Astrocyte (in vitro differentiated cells and primary cell): Measurements from ENCODE around the gene ASH1L. TPM values are rescaled to one million over a fixed set of nuclear protein-coding genes. Genes with fewer than 3 reads are reported as not detected.
A peak's percentile ranks its signal among the peaks of the same experiment; 100 is the strongest.

Experiments
- DNase-seq: peaks from one replicate; pipeline ENCODE4 v3.0.0-alpha.2; 2010; ENCODE audit warnings: low read depth
- FAIRE-seq: peaks from 2 replicates; lab custom pipeline; 2011; peaks lifted over from hg19 to GRCh38; lab: Jason Lieb, UNC
- H2AFZ ChIP-seq: 2 replicates; pipeline ENCODE4 v1.6.0; 2012; ENCODE audit warnings: low read depth, low read length, inconsistent platforms
- H3K27ac ChIP-seq: 2 replicates; pipeline ENCODE4 v1.5.1; 2011; ENCODE audit warnings: low read depth, low read length, inconsistent platforms
- H3K27me3 ChIP-seq: 2 replicates; pipeline ENCODE4 v1.6.0; 2011; ENCODE audit warnings: low read length, inconsistent platforms; ENCODE audit not compliant: insufficient read depth
- H3K36me3 ChIP-seq: 2 replicates; pipeline ENCODE4 v1.5.1; 2011; ENCODE audit warnings: low read length, inconsistent platforms; ENCODE audit not compliant: insufficient read depth
- H3K4me1 ChIP-seq: 2 replicates; pipeline ENCODE4 v1.5.1; 2011; ENCODE audit warnings: low read length, inconsistent platforms; ENCODE audit not compliant: insufficient read depth
- H3K4me2 ChIP-seq: 2 replicates; pipeline ENCODE4 v1.6.0; 2012; ENCODE audit warnings: low read length, inconsistent platforms
- H3K4me3 ChIP-seq: 2 replicates; pipeline ENCODE4 v1.5.1; 2011; ENCODE audit warnings: low read depth, mild to moderate bottlenecking, low read length, inconsistent platforms; ENCODE audit not compliant: insufficient read depth
- H3K79me2 ChIP-seq: 2 replicates; pipeline ENCODE4 v1.6.0; 2012; ENCODE audit warnings: mild to moderate bottlenecking, low read length, inconsistent platforms; ENCODE audit not compliant: insufficient read depth
- H3K9ac ChIP-seq: 2 replicates; pipeline ENCODE4 v1.6.0; 2012; ENCODE audit warnings: mild to moderate bottlenecking, low read length, inconsistent platforms
- H3K9me3 ChIP-seq: 2 replicates; pipeline ENCODE4 v1.5.1; 2012; ENCODE audit warnings: low read depth, mild to moderate bottlenecking, low read length, inconsistent platforms; ENCODE audit not compliant: insufficient read depth
- H4K20me1 ChIP-seq: 2 replicates; pipeline ENCODE4 v1.6.0; 2012; ENCODE audit warnings: low read length, inconsistent platforms; ENCODE audit not compliant: insufficient read depth
- H3K27ac Mint-ChIP-seq: one replicate; pipeline ENCODE4 v1.8.0; 2021; ENCODE audit warnings: mild to moderate bottlenecking, mixed read lengths; ENCODE audit not compliant: unreplicated experiment
- H3K27me3 Mint-ChIP-seq: one replicate; pipeline ENCODE4 v1.8.0; 2021; ENCODE audit warnings: low read depth, mixed read lengths; ENCODE audit not compliant: unreplicated experiment
- H3K36me3 Mint-ChIP-seq: one replicate; pipeline ENCODE4 v1.8.0; 2021; ENCODE audit warnings: low read depth, mixed read lengths; ENCODE audit not compliant: unreplicated experiment
- H3K4me1 Mint-ChIP-seq: one replicate; pipeline ENCODE4 v1.8.0; 2021; ENCODE audit warnings: low read depth, mixed read lengths; ENCODE audit not compliant: unreplicated experiment
- H3K4me3 Mint-ChIP-seq: one replicate; pipeline ENCODE4 v1.8.0; 2021; ENCODE audit warnings: mild to moderate bottlenecking, moderate library complexity, mixed read lengths; ENCODE audit not compliant: unreplicated experiment
- H3K9me3 Mint-ChIP-seq: one replicate; pipeline ENCODE4 v1.8.0; 2021; ENCODE audit warnings: mild to moderate bottlenecking, mixed read lengths; ENCODE audit not compliant: unreplicated experiment
- EZH2 ChIP-seq: IDR thresholded peaks from 2 replicates; pipeline ENCODE4 v1.6.1; 2012; ENCODE audit warnings: mild to moderate bottlenecking, low read length, inconsistent platforms; ENCODE audit not compliant: insufficient read depth
- total RNA-seq: library from RNA; stranded (reverse); gene quantifications from 2 replicates; pipeline ENCODE4 v1.2.1, GENCODE V29; 2021
- TF ChIP-seq, protein P1 (sequence below): IDR thresholded peaks from 2 replicates; pipeline ENCODE4 v1.5.1; 2011; ENCODE audit warnings: low read depth, mild to moderate bottlenecking, inconsistent platforms, low read length, moderate library complexity; ENCODE audit not compliant: insufficient read depth

ASH1L gene
- total RNA-seq, 1 donor from 2014 or later = 31.1 TPM

DNA sequence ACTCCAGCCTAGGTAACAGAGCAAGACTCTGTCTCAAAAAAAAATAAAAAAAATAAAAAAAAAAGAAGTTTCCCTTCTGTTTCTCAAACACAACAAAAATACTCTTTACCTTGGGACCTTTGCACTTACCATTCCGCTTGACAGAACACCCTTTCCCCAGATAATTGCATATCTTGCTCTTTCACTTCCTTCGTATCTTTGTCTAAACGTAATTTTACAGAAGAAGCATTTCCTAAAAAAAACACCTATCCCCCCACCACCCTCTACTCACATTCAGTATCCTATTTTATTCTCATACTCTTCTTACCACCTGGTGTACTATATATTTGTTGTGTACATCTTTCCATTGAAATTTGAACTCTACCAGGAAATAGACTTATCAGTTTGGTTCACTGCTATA, 32.7 kb downstream of the ASH1L start:
- no peak overlapping the region for H3K4me2 ChIP-seq
- FAIRE-seq (no peak), DNase-seq (no peak)
- no peak overlapping the region for H3K27ac Mint-ChIP-seq
- H3K4me1 ChIP-seq = no peaks in the 10 kb centered on the region
- no peak overlapping the region for H3K27ac ChIP-seq
- H3K36me3 Mint-ChIP-seq = no peaks in the 10 kb centered on the region
- H4K20me1 ChIP-seq = peaks cover 81% of the 10 kb centered on the region
- no peak overlapping the region for H3K9ac ChIP-seq
- H3K36me3 ChIP-seq = no peaks in the 10 kb centered on the region
- no peaks in the 10 kb centered on the region for H3K27me3 ChIP-seq
- H3K79me2 ChIP-seq = peaks cover 95% of the 10 kb centered on the region
- no peaks in the 10 kb centered on the region for H3K9me3 ChIP-seq
- H3K4me1 Mint-ChIP-seq = peaks cover 3% of the 10 kb centered on the region
- no peaks in the 10 kb centered on the region for H3K27me3 Mint-ChIP-seq
- no peak overlapping the region for H2AFZ ChIP-seq
- H3K4me3 Mint-ChIP-seq = no peak overlapping the region
- TF ChIP-seq, protein P1, sequence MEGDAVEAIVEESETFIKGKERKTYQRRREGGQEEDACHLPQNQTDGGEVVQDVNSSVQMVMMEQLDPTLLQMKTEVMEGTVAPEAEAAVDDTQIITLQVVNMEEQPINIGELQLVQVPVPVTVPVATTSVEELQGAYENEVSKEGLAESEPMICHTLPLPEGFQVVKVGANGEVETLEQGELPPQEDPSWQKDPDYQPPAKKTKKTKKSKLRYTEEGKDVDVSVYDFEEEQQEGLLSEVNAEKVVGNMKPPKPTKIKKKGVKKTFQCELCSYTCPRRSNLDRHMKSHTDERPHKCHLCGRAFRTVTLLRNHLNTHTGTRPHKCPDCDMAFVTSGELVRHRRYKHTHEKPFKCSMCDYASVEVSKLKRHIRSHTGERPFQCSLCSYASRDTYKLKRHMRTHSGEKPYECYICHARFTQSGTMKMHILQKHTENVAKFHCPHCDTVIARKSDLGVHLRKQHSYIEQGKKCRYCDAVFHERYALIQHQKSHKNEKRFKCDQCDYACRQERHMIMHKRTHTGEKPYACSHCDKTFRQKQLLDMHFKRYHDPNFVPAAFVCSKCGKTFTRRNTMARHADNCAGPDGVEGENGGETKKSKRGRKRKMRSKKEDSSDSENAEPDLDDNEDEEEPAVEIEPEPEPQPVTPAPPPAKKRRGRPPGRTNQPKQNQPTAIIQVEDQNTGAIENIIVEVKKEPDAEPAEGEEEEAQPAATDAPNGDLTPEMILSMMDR = no peak
- TF ChIP-seq EZH2 = no peak
- H3K9me3 Mint-ChIP-seq = no peaks in the 10 kb centered on the region
- no peak overlapping the region for H3K4me3 ChIP-seq

DNA sequence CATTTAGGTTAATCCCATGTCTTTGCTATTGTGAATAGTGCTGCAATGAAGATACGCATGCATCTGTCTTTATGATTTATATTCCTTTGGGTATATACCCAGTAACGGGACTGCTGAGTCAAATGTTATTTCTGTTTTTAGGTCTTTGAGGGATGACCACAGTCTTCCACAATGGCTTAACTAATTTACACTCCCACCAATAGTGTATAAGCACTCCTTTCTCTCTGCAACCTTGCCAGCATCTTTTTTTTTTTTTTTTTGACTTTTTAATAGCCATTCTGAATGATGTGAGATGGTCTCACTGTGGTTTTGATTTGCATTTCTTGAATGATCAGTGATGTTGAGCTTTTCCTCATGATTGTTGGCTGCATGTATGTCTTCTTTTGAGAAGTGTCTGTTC, 33.5 kb downstream of the ASH1L start:
- FAIRE-seq = no peak
- Mint-ChIP-seq H3K4me3 (no peak overlapping the region), H3K27ac (no peak overlapping the region), H3K9me3 (no peaks in the 10 kb centered on the region), H3K4me1 (no peaks in the 10 kb centered on the region), H3K27me3 (no peaks in the 10 kb centered on the region), H3K36me3 (no peaks in the 10 kb centered on the region)
- Histone ChIP-seq H4K20me1 (peaks cover 80% of the 10 kb centered on the region), H3K27me3 (no peaks in the 10 kb centered on the region), H3K36me3 (no peaks in the 10 kb centered on the region), H3K27ac (no peak overlapping the region), H2AFZ (no peak overlapping the region), H3K4me2 (no peak overlapping the region), H3K9me3 (no peaks in the 10 kb centered on the region), H3K4me3 (no peak overlapping the region), H3K9ac (no peak overlapping the region), H3K79me2 (peaks cover 95% of the 10 kb centered on the region), H3K4me1 (no peaks in the 10 kb centered on the region)
- TF ChIP-seq EZH2 = no peak
- TF ChIP-seq, protein P1 = no peak
- DNase-seq = peak; percentile 26

DNA sequence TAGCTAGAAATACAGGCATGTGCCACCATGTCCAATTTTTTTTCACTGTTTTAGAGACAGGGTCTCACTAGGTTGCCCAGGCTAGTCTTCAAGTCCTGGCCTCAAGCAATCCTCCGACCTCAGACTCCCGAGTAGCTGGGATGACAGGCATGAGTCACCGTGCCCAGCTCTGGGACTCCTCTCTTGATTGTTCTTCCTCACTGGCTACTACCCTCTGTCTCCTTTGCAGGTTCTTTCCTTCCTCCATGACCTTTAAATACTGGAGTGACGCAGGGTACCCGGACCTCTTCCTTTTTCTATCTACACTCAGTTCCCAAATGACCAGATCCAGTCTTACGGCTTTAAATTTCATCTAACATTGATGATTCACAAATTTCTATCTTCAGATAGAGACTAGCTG, 34.9 kb downstream of the ASH1L start:
- no peak overlapping the region for H3K27ac Mint-ChIP-seq
- H3K9me3 Mint-ChIP-seq = no peaks in the 10 kb centered on the region
- no peaks in the 10 kb centered on the region for H3K4me1 Mint-ChIP-seq
- no peak for FAIRE-seq
- Histone ChIP-seq H3K9ac (no peak overlapping the region), H3K27me3 (no peaks in the 10 kb centered on the region), H3K4me1 (no peaks in the 10 kb centered on the region), H3K4me3 (no peak overlapping the region), H4K20me1 (peaks cover 83% of the 10 kb centered on the region), H3K4me2 (no peak overlapping the region), H2AFZ (no peak overlapping the region), H3K79me2 (peaks cover 96% of the 10 kb centered on the region), H3K36me3 (no peaks in the 10 kb centered on the region), H3K9me3 (no peaks in the 10 kb centered on the region), H3K27ac (no peak overlapping the region)
- DNase-seq = no peak
- no peaks in the 10 kb centered on the region for H3K36me3 Mint-ChIP-seq
- H3K4me3 Mint-ChIP-seq = no peak overlapping the region
- H3K27me3 Mint-ChIP-seq = no peaks in the 10 kb centered on the region
- TF ChIP-seq, protein P1 = no peak
- TF ChIP-seq EZH2 = no peak
